GM21526 (cell line): ENCODE measurements around the gene FLOT1.
"Not testable (repeated sequence)": the region's sequence is repeated elsewhere in the genome, so short reads cannot be mapped to it uniquely, and the experiment has no call there.

Source experiments
- ATAC-seq: cut with Tn5 transposase; IDR thresholded peaks from one replicate; pipeline ENCODE4 v1.9.1; 2021; ENCODE audit warnings: moderate library complexity; ENCODE audit not compliant: unreplicated experiment, low FRiP score

FLOT1 gene

DNA sequence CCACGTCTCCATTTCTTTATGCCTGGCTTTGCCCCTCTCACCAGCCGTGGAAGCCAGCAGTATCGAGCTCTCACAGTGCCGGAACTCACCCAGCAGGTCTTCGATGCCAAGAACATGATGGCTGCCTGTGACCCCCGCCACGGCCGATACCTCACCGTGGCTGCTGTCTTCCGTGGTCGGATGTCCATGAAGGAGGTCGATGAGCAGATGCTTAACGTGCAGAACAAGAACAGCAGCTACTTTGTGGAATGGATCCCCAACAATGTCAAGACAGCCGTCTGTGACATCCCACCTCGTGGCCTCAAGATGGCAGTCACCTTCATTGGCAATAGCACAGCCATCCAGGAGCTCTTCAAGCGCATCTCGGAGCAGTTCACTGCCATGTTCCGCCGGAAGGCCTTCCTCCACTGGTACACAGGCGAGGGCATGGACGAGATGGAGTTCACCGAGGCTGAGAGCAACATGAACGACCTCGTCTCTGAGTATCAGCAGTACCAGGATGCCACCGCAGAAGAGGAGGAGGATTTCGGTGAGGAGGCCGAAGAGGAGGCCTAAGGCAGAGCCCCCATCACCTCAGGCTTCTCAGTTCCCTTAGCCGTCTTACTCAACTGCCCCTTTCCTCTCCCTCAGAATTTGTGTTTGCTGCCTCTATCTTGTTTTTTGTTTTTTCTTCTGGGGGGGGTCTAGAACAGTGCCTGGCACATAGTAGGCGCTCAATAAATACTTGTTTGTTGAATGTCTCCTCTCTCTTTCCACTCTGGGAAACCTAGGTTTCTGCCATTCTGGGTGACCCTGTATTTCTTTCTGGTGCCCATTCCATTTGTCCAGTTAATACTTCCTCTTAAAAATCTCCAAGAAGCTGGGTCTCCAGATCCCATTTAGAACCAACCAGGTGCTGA lies 18.4 kb downstream of the FLOT1 start:
- not testable (repeated sequence) for ATAC-seq

DNA sequence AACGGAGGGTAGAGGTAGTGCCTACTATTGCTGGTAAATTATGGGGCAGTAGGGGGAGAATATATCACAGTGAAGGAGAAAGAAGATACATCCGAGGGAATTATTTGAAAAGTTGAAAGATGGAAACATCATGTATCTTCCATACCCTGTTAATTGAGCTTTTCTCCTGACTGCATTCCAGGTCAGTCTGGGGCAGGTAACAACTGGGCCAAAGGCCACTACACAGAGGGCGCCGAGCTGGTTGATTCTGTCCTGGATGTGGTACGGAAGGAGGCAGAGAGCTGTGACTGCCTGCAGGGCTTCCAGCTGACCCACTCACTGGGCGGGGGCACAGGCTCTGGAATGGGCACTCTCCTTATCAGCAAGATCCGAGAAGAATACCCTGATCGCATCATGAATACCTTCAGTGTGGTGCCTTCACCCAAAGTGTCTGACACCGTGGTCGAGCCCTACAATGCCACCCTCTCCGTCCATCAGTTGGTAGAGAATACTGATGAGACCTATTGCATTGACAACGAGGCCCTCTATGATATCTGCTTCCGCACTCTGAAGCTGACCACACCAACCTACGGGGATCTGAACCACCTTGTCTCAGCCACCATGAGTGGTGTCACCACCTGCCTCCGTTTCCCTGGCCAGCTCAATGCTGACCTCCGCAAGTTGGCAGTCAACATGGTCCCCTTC lies 19.2 kb downstream of the FLOT1 start:
- not testable (repeated sequence) for ATAC-seq

DNA sequence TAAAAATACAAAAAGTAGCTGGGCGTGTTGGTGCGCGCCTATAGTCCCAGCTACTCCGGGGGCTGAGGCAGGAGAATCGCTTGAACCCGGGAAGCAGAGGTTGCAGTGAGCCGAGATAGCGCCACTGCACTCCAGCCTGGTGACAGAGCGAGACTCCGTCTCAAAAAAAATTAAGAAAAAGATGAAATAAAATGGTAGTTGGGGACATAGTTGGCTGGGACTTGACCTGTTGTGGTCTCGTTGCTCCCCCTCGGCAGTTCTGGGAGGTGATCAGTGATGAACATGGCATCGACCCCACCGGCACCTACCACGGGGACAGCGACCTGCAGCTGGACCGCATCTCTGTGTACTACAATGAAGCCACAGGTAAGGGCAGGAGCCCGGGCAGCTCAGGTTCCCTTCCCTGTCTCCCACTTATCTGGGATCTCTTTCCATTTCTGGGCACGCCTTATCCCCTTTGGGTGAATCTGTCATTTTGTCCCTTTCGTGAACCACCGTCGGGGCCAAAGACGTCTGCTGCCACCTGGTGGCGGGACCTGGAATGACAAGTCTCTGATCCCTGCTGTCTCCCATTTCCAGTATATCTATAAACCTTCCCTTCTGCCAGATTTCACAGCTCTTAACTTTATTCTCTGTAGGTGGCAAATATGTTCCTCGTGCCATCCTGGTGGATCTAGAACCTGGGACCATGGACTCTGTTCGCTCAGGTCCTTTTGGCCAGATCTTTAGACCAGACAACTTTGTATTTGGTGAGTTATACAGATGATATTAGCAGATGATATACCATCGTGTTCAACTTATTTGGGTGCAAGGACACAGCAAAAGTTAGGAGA lies 20.0 kb downstream of the FLOT1 start:
- ATAC-seq = no peak

DNA sequence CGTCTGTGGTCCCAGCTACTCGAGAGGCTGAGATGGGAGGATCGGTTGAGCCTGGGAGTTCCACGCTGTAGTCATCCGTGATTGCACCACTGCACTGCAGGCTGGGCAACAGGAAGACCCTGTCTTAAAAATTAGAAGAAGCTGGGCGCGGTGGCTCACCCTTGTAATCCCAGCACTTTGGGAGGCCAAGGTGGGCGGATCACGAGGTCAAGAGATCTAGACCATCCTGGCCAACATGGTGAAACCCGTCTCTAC lies 20.5 kb downstream of the FLOT1 start:
- ATAC-seq = not testable (repeated sequence)

DNA sequence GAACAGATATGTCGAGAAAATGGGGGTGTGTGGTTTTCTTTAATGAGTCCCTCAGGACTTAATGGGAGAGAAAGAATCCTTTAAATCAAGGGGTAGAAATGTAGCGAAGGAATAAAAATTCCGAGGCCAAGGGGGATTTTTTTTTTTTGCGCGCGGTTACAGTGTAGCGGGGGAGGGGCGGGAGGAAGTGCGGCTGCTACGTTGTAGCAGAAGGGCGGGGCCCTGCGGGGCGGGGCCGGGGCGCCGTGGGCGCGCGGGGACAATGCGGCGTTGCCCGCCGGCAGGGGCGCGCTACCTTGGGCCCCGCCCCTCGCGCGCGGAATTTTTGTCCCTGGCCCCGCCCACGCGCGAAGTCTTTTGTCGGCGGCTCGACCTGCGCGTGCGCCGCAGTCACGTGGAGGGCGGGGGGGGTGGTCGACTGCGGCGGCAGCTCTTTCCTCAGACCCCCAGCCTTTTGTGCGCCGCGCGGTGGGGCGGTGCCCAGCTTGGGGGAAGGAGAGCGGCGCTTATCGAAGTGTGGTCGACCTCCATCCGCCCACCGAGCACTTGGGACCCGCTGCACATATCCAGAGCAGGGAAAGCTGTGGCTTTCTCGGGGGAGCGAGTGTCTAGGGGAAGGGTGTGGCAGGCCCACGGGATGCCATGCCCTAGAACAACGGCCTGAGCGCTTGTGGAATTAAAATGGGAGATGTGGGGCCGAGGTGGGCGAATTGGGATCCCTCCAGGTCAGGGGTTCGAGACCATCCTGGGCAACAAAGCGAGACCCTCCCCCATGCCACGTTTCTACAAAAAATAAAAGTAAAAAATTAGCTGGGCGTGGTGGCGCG lies 21.1 kb downstream of the FLOT1 start:
- no peak for ATAC-seq

DNA sequence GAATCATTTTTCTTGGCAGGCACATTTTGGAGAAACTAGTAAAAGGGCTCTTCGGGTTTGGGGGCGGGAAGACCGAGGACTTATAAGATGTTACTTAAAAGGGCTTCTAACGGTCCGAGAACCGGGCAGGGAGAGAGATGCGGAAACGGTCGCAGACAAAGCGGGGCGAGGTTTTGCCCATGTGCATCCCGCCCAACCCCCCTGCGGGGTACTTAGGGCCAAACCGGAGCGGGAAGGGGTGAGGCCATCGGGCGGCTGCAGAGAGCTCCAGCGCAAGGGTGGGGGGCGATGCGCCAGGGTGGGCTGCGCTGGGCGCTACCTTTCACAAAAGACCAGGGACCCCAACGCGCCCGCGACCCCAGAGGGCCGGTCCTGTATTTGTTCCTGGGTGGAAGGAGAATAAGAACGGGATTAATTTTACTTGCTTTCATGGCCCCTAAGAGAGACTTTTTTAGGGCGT lies 21.7 kb downstream of the FLOT1 start:
- ATAC-seq = no peak

DNA sequence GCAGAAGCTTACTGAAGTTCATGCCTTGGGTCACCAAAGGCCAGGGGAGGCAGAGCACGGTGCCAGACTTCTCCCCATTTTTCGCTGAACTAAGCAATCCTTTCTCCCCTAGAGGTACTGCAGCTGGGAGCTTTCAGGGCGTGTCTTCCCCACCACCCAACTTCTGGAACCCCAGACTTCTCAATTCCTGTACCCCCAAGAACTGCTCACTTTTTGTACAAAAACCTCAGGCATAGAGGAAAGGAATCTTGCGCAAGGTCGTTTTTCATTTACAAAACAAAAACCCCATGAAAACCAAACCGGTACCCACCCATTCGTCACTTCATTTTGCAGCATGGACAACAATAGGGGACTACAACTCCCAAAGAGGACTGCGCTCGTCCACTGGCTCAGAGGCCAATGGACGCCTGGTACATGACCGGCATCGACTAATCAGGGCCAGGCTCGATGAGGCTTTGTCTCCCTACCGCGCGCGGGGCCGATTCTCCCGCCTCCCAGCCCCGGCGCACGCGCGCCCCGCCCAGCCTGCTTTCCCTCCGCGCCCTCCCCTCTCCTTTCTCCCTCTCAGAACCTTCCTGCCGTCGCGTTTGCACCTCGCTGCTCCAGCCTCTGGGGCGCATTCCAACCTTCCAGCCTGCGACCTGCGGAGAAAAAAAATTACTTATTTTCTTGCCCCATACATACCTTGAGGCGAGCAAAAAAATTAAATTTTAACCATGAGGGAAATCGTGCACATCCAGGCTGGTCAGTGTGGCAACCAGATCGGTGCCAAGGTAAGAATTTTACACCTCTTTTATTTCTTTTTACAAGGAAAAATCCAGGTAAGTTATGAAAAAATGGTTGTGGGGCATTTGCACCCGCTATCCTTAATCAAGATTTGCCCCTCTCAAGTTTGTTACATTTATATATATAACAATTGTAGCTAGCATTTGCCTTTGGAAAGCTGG lies 22.4 kb downstream of the FLOT1 start, which contains the start of gene TUBB:
TSS of gene TUBB (plus strand) at position 562 of the 947 bp plus-strand sequence. CDS start at position 717, 155 bp downstream.
- peak; percentile 42 for ATAC-seq

DNA sequence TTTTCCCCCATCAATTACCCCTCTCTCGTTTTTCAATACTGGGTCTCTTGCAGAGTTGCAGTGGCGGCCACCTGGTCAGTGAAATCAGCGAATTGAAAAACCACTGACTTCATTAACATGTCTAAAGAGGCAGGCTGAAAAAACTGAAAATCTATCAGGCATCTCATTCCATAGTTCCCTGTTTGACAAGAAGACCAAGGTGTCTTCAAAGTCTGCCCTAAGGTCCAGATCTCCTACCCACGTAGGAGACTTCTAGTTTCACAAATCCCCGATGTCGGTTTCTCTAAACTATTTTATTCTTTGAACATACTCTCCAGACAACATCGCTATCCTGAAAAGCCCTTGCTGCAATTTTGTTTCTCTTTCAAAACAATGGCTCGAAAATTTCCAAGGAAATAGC lies 23.1 kb downstream of the FLOT1 start:
- no peak for ATAC-seq

DNA sequence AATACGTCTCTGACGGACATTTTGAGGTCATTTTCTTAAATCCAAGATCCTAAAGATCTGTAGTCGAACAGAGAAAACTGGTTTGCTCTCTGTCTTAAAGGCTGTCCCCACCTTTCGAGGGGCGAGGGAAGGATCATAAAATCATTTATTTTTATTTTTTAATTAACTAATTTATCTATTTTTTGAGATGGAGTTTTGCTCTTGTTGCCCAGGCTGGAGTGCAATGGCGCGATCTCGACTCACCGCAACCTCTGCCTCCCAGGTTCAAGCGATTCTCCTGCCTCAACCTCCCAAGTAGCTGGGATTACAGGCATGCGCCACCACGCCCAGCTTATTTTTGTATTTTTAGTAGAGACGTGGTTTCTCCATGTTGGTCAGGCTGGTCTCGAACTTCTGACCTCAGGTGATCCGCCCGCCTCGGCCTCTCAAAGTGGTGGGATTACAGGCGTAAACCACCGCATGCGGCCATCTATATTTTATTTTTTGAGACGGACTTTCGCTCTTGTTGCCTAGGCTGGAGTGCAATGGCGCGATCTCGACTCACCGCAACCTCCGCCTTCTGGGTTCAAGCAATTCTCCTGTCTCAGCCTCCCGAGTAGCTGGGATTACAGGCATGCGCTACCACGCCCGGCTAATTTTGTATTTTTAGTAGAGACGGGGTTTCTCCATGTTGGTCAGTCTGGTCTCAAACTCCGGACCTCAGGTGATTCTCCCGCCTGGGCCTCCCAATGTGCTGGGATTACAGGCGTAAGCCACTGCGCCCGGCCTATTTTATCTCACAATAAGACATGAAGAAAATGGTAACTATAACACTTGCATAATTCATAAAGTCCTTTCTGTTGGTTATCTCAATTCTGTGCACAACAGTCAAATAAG lies 24.4 kb downstream of the FLOT1 start:
- ATAC-seq = not testable (repeated sequence)

DNA sequence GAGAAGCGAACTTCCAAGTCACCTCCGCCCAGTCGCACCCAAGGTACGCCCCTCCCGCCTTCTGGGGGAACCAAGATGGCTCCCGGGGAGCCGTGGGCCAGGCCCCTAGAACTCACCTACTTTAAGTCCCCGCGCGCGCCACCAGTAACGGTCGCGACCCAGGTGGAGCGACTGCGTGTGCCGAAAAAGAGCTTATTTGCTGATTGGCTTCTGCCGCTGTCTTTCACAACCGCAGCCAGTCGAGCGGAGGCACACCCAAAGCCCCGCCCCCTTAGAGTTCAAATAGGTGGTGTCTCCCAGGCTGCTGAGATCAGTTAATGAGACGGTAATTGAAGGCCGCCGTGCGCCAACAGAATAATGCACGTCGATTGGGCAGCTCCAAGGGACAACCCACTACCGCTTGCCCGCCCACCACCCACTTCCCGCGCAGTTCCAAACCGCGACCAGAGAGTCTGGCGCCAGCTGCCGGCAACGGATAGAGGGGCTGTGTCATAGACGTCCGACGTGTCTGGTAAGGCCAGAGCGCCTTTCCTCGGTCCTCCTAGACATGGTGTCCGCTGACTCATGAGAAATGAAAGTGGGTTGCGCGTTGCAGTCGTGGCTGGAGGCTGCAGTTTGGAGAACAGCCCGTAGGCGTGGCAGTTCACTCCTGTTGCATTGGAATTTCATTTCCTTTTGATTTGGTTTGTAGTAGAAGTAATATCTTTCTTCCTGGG lies 25.2 kb downstream of the FLOT1 start, which contains the start of gene MDC1:
TSS of gene MDC1 (minus strand) at position 153 of the 716 bp plus-strand sequence. CDS start 2,106 bp downstream, outside the sequence.
- peak; percentile 56 for ATAC-seq

DNA sequence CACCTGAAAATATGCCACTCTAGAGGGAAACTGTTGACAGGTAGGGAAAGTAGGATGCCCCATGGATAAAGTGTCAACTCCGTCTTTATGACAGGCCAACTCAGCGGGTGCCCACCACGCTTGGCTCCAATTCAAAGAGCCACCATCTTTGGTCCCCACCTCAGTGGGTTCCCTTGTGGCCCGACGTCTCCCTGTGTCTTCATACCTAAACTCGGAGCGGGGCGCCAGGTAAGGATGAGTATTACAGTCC lies 25.7 kb downstream of the FLOT1 start:
- no peak for ATAC-seq

DNA sequence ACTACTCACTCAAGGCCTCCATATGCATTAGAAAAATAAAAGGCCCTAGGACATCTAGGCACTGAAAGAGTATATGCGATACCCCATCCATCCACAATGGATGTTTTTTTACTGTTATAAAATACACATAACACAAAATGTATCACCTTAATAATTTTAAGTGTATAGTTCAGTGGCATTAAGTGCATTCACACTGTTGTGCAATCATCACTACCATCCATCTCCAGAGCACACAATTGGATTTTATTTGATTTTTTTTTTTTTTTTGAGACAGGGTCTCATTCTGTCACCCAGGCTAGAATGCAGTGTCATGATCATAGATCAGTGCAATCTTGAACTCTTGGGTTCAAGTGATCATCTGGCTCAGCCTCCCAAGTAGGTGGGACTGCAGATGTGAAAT lies 28.2 kb downstream of the FLOT1 start:
- no peak for ATAC-seq

DNA sequence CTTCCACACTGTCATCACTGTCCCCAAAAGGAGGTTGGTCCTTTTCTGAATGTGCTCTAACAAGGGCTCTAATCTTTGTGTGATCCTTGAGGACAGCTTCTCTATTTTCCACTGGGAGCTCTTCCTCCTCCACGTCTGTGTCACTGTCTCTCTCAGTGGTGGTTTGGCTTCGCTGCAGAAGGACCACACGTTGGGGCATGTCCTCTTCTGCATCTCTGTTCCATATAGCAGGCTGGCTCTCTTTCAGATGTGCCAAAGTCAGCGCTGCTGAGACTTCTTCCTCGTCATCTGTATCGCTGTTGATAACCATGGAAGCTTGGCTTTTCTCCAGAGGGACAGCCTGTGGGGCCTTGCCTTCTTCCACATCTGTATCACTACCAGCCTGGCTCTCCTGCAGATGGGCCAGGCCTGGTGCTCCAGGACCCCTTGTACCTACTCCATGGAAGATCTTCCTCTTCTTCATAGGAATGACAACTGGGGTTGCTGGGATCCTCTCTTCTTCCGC lies 30.0 kb downstream of the FLOT1 start:
- no peak for ATAC-seq

DNA sequence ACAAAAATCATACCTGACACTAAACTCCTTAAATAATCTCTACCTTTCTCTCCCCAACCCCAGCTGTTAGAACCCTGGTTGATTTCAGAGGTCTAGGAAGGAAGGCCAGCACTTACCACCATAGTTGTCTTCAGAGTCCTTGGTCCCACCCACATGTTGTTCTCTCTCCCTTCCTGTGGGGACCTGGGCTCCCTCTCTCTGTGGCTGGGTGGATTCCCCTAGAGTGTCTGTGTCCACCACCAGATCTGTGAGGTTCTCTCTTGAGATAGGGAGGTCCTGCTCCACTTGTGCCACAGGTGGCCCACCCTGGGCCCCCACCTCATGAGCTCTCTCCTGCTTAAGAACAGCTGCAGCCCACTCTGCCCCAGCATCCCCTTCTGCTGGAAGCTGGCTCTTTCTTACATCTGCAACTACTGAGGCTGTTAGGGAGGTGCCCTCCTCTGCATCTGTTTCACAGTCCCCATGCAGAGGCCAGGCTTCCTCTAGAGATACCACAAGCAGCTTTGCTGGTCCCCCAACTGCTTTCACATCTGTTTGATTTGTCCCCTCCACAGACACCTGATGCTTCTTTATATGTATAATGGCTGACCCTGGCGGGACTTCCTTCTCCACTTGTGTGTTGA lies 30.6 kb downstream of the FLOT1 start:
- ATAC-seq = no peak

DNA sequence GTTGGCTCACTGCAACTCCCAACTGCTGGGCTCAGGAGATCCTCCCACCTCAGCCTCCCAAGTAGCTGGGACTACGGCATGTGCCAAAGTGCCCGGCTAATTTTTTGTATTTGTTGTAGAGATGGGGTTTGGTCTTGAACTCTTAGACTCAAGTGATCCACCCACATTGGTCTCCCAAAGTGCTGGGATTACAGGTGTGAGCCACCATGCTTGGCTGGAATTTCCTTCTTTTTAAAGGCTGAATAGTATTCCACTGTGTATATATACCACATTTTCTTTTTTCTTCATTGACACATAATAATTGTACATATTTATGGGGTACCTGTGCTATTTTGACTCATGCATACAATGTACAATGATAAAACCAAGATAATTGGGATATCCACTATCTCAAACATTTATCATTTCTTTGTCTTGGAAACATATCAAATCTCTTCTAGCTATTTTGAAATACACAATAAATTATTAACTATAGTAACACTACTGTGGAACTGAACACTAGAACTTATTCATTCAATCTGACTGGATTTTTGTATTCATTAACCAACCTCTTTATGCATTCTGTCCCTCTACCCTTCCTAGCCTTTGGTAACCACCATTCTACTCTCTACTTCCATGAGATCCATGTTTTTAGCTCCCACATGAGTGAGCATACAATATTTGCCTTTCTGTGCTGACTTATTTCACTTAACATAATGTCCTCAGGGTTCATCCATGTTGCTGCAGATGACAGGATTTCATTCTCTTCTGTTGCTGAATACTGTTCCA lies 33.2 kb downstream of the FLOT1 start:
- no peak for ATAC-seq

DNA sequence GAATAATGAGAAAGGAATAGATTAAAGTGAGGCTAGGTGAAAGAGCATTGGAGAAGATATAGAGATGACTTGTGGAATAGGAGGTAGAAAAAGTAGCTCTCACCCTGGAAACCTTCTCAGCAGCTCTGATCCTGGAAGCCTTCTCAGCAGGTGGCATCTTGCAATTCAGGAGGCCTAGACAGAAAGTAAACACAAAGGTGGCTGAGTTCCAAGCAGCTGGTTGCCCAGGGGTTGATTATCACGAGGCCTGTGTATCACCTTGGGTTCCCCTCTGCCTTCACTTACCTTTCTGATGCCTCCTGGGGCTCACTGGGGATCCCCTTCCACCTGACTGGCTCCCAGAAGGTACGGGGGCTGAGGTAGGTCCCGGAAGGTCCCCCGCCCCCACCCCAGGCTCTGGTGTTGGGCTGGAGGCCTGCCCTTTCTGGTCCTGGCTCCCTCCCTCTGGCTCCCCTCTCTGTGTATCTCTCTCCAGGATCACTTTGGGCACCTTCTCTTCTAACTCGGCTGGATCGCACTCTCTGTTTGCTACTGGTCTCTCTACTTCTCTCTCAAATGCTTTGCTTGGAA lies 35.1 kb downstream of the FLOT1 start:
- ATAC-seq = no peak
